Parietal lobe (tissue), 1 donor: ENCODE results near the gene IDUA. TPM values are rescaled to one million over a fixed set of nuclear protein-coding genes. Genes with fewer than 3 reads are reported as not detected.

Experiments
- total RNA-seq: library from RNA; depleted of rRNA; stranded (reverse); fragments of >200 nt; gene quantifications from one replicate; pipeline ENCODE4 v1.2.3, GENCODE V29; 2014

Gene IDUA
- 31.6 TPM for total RNA-seq

GRCh38 chr4:986879-987623 is at the start of gene IDUA:
IDUA (plus strand) TSS chr4:987044; CDS start chr4:987085, 41 bp downstream.

GRCh38 chr4:973431-974397 is 13.1 kb upstream of the IDUA start, which contains the start of gene DGKQ:
DGKQ (minus strand) TSS chr4:973569; CDS start chr4:973482, 87 bp downstream.

GRCh38 chr4:993111-994029 is 6.5 kb downstream of the IDUA start, which contains the start of gene SLC26A1:
SLC26A1 (minus strand) TSS chr4:993404; CDS start chr4:991703, 1,701 bp downstream.

GRCh38 chr4:1011022-1011665 is 24.3 kb downstream of the IDUA start, which contains the start of gene FGFRL1:
FGFRL1 (plus strand) TSS chr4:1011626; CDS start chr4:1012486, 860 bp downstream.

Other genes with a start within 250 kb of the IDUA start
- 2.5 TPM for gene CPLX1, start 160.9 kb upstream of the IDUA start, total RNA-seq
- gene GAK, start 54.7 kb upstream of the IDUA start, total RNA-seq = 75.7 TPM
- gene TMEM175, start 54.6 kb upstream of the IDUA start, total RNA-seq = 43.8 TPM
- gene DGKQ, start 13.5 kb upstream of the IDUA start, total RNA-seq = 9.7 TPM
- gene SLC26A1, start 6.4 kb downstream of the IDUA start, total RNA-seq = 6.3 TPM
- 5.3 TPM for gene FGFRL1, start 24.6 kb downstream of the IDUA start, total RNA-seq
- 4.4 TPM for gene RNF212, start 126.5 kb downstream of the IDUA start, total RNA-seq
- 4.7 TPM for gene SPON2, start 185.5 kb downstream of the IDUA start, total RNA-seq